Loucy (cell line): ENCODE results near the gene MOB3C.

Experiments used
- H2AFZ ChIP-seq: fragments of 200-600 bp; sonication (generic); 2 replicates; pipeline ENCODE4 v1.6.0; 2016; ENCODE audit warnings: antibody characterized with exemption, mild to moderate bottlenecking, low read length, moderate library complexity
- H3F3A ChIP-seq: fragments of 200-600 bp; 2 replicates; pipeline ENCODE4 v1.6.0; 2016; ENCODE audit warnings: antibody characterized with exemption, low read depth, mild to moderate bottlenecking
- H3K27me3 ChIP-seq: fragments of 200-600 bp; sonication (generic); 2 replicates; pipeline ENCODE4 v1.6.1; 2014; ENCODE audit warnings: low read length, mild to moderate bottlenecking; ENCODE audit not compliant: insufficient read depth, poor library complexity, severe bottlenecking
- H3K36me3 ChIP-seq: fragments of 200-600 bp; sonication (generic); 2 replicates; pipeline ENCODE4 v1.6.1; 2016; ENCODE audit warnings: low read length; ENCODE audit not compliant: insufficient read depth
- H3K4me1 ChIP-seq: fragments of 200-600 bp; sonication (generic); 2 replicates; pipeline ENCODE4 v1.5.1; 2014; ENCODE audit warnings: low read length, mild to moderate bottlenecking; ENCODE audit not compliant: insufficient read depth, poor library complexity, severe bottlenecking
- H3K4me2 ChIP-seq: fragments of 200-600 bp; sonication (generic); 2 replicates; pipeline ENCODE4 v1.6.0; 2014; ENCODE audit warnings: antibody characterized with exemption, low read length, low read depth, mild to moderate bottlenecking; ENCODE audit not compliant: poor library complexity, severe bottlenecking
- H3K4me3 ChIP-seq: fragments of 200-600 bp; sonication (generic); 2 replicates; pipeline ENCODE4 v1.5.1; 2014; ENCODE audit warnings: low read length, mild to moderate bottlenecking, mixed read lengths; ENCODE audit not compliant: poor library complexity, severe bottlenecking
- H3K79me2 ChIP-seq: fragments of 200-600 bp; sonication (generic); 2 replicates; pipeline ENCODE4 v1.6.1; 2014; ENCODE audit warnings: low read length; ENCODE audit not compliant: insufficient read depth
- H3K9ac ChIP-seq: fragments of 200-600 bp; sonication (generic); 2 replicates; pipeline ENCODE4 v1.6.0; 2014; ENCODE audit warnings: mild to moderate bottlenecking, low read depth, low read length, moderate library complexity; ENCODE audit not compliant: poor library complexity, severe bottlenecking
- H3K9me2 ChIP-seq: fragments of 200-600 bp; sonication (generic); replicated peaks from 2 replicates; pipeline ENCODE4 v1.6.1; 2016; ENCODE audit warnings: low read depth, low read length, mixed read lengths
- H3K9me3 ChIP-seq: fragments of 200-600 bp; sonication (generic); 2 replicates; pipeline ENCODE4 v1.6.1; 2014; ENCODE audit warnings: mild to moderate bottlenecking, antibody characterized with exemption, low read length, low read depth; ENCODE audit not compliant: insufficient read depth
- H4K20me1 ChIP-seq: fragments of 200-600 bp; sonication (generic); 2 replicates; pipeline ENCODE4 v1.6.0; 2014; ENCODE audit warnings: antibody characterized with exemption, low read length, mild to moderate bottlenecking; ENCODE audit not compliant: insufficient read depth, poor library complexity, severe bottlenecking
- CTCF ChIP-seq: fragments of 200-600 bp; sonication (generic); conservative IDR thresholded peaks from 2 replicates; pipeline ENCODE4 v1.5.1; 2014; ENCODE audit warnings: mild to moderate bottlenecking, antibody characterized with exemption, low read length
- EZH2phosphoT487 ChIP-seq: fragments of 200-600 bp; IDR thresholded peaks from 2 replicates; pipeline ENCODE4 v1.6.1; 2018; ENCODE audit warnings: antibody characterized with exemption, mild to moderate bottlenecking, moderate library complexity, borderline replicate concordance

The MOB3C gene

GRCh38 chr1:46639547-46639946, 22.9 kb upstream of the MOB3C start:
- Histone ChIP-seq H3K9me2 (no peaks in the 10 kb centered on the region), H3K79me2 (no peaks in the 10 kb centered on the region), H2AFZ (no peak overlapping the region), H3K4me1 (peaks cover 24% of the 10 kb centered on the region), H3K9ac (no peak overlapping the region), H3K9me3 (no peaks in the 10 kb centered on the region), H3F3A (0 out of 2 replicates have a peak, but pooled peaks cover 3% of the 10 kb centered on the region), H3K4me2 (no peak overlapping the region), H4K20me1 (no peaks in the 10 kb centered on the region), H3K36me3 (no peaks in the 10 kb centered on the region), H3K4me3 (no peak overlapping the region), H3K27me3 (no peaks in the 10 kb centered on the region)
- TF ChIP-seq CTCF: no peak
- TF ChIP-seq EZH2phosphoT487: no peak

- peaks cover 24% of the 10 kb centered on the region for H3K4me1 ChIP-seq
- H3K9me2 ChIP-seq: no peaks in the 10 kb centered on the region
- H3K9me3 ChIP-seq: no peaks in the 10 kb centered on the region
- H3F3A ChIP-seq: 0 out of 2 replicates have a peak, but pooled peaks cover 3% of the 10 kb centered on the region
- H3K79me2 ChIP-seq: no peaks in the 10 kb centered on the region
- TF ChIP-seq EZH2phosphoT487: no peak
- no peak for TF ChIP-seq CTCF
- no peaks in the 10 kb centered on the region for H4K20me1 ChIP-seq
- no peak overlapping the region for H3K4me2 ChIP-seq
- no peak overlapping the region for H3K9ac ChIP-seq
- H3K27me3 ChIP-seq: no peaks in the 10 kb centered on the region
- H3K4me3 ChIP-seq: no peak overlapping the region
- H3K36me3 ChIP-seq: no peaks in the 10 kb centered on the region
- no peak overlapping the region for H2AFZ ChIP-seq
These were observed 22.3 kb upstream of the MOB3C start for GRCh38 chr1:46638921-46639320.

- Histone ChIP-seq H3K27me3 (no peaks in the 10 kb centered on the region), H3K79me2 (no peaks in the 10 kb centered on the region), H3K9me2 (no peaks in the 10 kb centered on the region), H3K36me3 (no peaks in the 10 kb centered on the region; the same call in 1 of the 2 replicates), H3K9me3 (no peaks in the 10 kb centered on the region), H3K4me3 (no peak overlapping the region), H4K20me1 (no peaks in the 10 kb centered on the region), H3F3A (0 out of 2 replicates have a peak, but pooled peaks cover 3% of the 10 kb centered on the region), H3K9ac (no peak overlapping the region), H2AFZ (no peak overlapping the region), H3K4me2 (no peak overlapping the region), H3K4me1 (peaks cover 24% of the 10 kb centered on the region)
- TF ChIP-seq EZH2phosphoT487: no peak
- TF ChIP-seq CTCF: no peak
These were observed 21.0 kb upstream of the MOB3C start for GRCh38 chr1:46637444-46638083.
